GM21360 (cell line): ENCODE data around the gene MCC.
A peak's percentile ranks its signal among the peaks of the same experiment; 100 is the strongest.

Experiments
- ATAC-seq: cut with Tn5 transposase; IDR thresholded peaks from one replicate; pipeline ENCODE4 v1.9.1; 2021; ENCODE audit warnings: mild to moderate bottlenecking, moderate library complexity; ENCODE audit not compliant: unreplicated experiment

MCC gene

DNA sequence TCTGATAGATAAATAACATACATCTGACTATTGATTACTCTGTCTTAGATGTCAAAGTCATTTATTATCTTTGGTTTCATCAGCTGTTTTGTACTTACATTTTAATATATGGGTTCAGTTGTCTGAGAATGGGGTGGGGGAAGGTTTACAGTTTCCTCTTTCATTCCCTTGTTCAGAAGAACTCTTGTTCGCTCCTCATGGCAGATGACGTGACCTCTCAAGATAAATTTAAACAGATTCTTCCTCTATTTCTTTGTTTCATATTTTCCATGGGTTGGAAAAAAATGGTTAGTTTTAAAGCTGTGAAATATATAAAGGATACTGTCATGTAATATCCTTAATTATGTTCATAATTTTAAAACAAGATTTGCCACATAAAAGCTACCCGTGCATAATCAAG is 114.8 kb downstream of the MCC start:
- no peak for ATAC-seq

GRCh38 chr5:113371721-113372196 is 116.5 kb downstream of the MCC start:
- ATAC-seq: no peak

DNA sequence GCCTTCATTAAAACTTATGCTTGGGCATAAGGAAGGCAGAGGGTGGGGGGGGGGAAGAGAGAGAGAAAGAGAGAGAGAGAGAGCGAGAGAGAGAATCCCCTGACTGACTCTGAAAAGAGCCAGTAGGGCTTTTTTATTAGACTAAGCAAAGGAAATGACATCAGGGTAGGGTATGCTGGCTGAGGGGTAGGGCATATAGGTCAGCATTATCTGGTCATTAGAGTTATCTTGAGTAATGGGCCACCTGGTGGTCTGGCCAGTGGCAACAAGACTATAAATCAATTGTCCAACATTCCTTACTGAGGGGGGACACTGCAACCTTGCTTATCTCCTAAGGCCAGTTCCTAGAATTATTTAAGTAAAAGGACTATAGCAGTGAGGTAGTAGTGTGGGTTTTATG is 120.7 kb downstream of the MCC start:
- no peak for ATAC-seq

- no peak for ATAC-seq
Measured at GRCh38 chr5:113364466-113364865, 123.8 kb downstream of the MCC start.

- no peak for ATAC-seq
Measured at GRCh38 chr5:113361701-113362100, 126.6 kb downstream of the MCC start.

GRCh38 chr5:113359419-113359818 is 128.8 kb downstream of the MCC start:
- ATAC-seq: no peak

DNA sequence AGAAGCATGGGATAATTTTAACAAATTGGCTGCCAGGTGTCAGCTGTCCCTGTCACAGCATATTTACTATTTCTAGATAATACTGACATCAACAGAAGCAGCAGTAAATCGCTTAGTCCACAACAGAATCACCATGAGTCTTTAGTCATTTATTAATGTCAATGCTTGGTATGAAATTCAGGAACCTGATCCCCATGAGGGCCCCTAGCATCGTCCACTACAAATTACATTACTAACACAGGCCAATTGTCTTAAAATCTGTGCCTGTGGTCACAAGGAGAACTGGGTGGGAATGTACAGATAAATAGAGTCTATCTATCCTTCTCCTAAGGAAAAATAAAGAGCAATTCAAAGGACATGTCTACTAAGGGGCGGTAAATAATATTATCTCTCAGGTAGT is 129.6 kb downstream of the MCC start:
- ATAC-seq: no peak

GRCh38 chr5:113357696-113358476 is 130.4 kb downstream of the MCC start:
- no peak for ATAC-seq

DNA sequence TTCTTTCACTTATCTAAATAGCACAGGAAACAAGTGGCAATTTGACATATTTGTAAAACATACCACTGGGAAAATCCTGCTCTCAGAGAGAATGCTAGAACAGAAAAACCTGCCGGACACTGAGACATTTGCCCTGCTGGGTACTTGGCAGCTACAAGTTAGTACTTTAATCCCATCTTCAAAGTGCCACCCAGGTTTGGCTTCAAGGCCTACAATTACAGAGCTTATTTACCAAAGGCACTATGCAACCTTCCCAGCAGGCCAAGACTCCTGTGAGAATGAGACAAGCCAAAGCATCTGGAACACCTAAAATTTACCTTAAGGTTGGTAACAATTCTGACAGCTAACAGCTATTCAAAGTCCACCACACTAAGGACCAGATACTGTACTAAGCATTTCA is 131.8 kb downstream of the MCC start:
- no peak for ATAC-seq

DNA sequence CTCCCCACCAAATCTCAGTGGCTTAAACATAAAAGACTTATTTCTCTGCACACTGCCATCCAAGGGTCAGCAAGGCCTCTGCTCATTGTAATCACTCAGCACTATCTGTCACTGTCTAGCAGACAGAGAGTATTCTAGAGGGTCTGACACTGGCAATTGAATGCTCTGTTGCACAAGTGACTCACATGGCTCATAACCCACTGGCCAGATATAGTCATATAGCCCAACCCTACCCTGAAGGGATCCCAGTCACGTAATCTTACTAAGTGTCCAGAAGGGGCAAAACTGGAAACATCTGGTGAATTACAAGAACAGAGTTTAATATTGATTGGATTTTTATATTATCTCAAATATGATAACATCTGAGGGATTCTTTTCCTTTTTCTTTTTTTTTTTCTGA is 134.2 kb downstream of the MCC start:
- no peak for ATAC-seq

DNA sequence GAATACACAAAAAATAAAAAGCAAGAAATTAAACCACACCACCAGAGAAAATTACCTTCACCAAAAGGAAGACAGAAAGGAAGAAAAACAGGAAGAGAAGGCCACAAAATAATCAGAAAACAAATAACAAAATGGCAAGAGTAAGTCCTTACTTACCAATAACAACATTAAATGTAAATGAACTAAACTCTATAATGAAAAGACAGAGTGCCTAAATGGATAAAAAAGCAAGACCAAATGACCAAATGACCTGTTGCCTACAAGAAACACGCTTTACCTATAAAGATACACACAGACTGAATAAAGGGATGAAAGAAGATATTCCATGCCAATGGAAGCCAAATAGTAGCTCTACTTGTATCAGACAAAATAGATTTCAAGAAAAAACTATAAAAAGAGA is 140.7 kb downstream of the MCC start:
- ATAC-seq: no peak

- ATAC-seq: no peak
Measured at GRCh38 chr5:113344973-113345940, 143.0 kb downstream of the MCC start.

DNA sequence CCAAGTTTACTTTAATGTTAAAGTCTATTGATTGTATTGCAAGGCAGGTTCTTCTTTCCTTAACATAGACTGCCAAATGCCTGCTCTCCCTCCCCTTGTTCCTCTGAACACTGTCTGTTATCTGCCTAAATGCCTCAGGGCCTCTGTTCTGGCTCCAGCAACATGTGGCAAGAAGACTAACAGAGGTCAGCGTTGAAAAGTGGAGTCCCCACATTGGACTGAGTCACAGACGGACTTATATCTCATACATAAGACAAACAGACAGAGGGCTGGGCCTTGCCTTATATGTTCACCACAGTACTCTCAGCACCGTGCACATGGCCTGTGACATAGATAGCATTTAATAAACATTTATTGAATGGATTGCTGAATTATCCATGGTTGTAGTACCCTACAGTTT is 144.9 kb downstream of the MCC start:
- ATAC-seq: no peak

- ATAC-seq: no peak
Measured at GRCh38 chr5:113340537-113340936, 147.7 kb downstream of the MCC start.

DNA sequence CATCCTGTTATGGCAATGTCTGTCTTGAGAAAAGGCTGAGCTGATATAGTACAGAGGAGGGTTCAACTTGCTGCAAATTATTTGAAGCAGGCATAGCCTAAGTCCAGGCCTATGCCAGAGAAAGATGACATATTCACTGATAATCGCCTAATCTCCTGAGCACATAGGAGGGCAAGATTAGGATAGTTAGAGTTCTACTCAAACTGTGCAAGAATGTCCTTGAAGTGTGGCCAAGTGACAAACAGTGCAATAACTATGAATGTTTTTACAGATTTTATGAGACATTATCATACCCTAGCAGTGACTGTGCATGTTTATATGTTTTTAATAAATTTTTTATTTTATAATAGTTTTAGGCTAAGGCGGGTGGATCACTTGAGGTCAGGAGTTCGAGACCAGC is 149.6 kb downstream of the MCC start:
- ATAC-seq: no peak

GRCh38 chr5:113337515-113338415 is 150.5 kb downstream of the MCC start:
- ATAC-seq: no peak

DNA sequence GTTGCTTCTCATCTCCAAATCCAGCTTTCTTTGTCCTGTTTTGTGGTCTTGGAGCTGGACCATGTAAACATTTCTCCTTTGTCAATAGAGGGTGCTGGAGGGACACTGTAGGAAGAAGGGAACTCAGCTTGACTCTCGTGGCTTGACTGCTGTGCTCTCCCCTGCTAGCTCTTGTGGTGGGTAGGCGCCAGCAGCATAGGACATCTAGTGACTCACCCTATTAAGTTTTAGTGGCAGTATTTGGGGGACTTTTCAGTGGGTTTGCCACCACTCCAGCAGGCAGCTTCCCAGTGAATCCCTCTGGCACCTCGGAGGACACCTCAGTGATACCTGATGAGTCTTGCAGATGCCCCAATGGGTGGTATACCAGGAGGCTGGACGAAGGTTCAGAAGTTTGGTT is 151.3 kb downstream of the MCC start:
- ATAC-seq: peak; percentile 54

GRCh38 chr5:113333411-113333810 is 154.8 kb downstream of the MCC start:
- no peak for ATAC-seq

GRCh38 chr5:113331209-113331551 is 157.1 kb downstream of the MCC start:
- ATAC-seq: no peak

- no peak for ATAC-seq
Measured at GRCh38 chr5:113330533-113331208, 157.6 kb downstream of the MCC start.
